GM12878 (cell line): ENCODE data around the gene HTR7. TPM values are rescaled to one million over a fixed set of nuclear protein-coding genes. Genes with fewer than 3 reads are reported as not detected.
A peak's percentile ranks its signal among the peaks of the same experiment; 100 is the strongest.

ENCODE experiments used
- ATAC-seq: fragments of 200-7000 bp; cut with Tn5 transposase; 3 replicates; pipeline ENCODE4 v1.9.1; 2020; ENCODE audit warnings: mild to moderate bottlenecking, moderate library complexity
- BruUV-seq: library from RNA; stranded (reverse); fragments of 400-500 nt; replicated peaks from 2 replicates; lab custom pipeline; 2021; lab: Mats Ljungman, UMichigan
- CTCF ChIA-PET: fragments of 300-600 bp; sonication (Branson Sonifier 250); formaldehyde crosslinking; extraction: SDS; loops from one replicate; lab custom pipeline; 2021; ENCODE audit warnings: inconsistent platforms; lab: Yijun Ruan, JAX
- POLR2A ChIA-PET: fragments of 350-600 bp; formaldehyde crosslinking; extraction: SDS; loops from one replicate; lab custom pipeline; 2021; ENCODE audit warnings: inconsistent platforms; lab: Charles Lee
- RAD21 ChIA-PET: fragments of 300-600 bp; sonication (Branson Sonifier 250); formaldehyde crosslinking; loops from one replicate; lab custom pipeline; 2023; ENCODE audit warnings: antibody characterized with exemption; ENCODE audit not compliant: unreplicated experiment; lab: Charles Lee
- SMC1A ChIA-PET: fragments of 300-600 bp; sonication (Branson Sonifier 250); formaldehyde crosslinking; loops from one replicate; lab custom pipeline; 2023; ENCODE audit not compliant: unreplicated experiment, uncharacterized antibody; lab: Charles Lee
- DNase-seq: peaks from one replicate; pipeline ENCODE4 v3.0.0-alpha.2; 2011; ENCODE audit warnings: low read depth, low spot score
- FAIRE-seq: peaks from 3 replicates; lab custom pipeline; 2011; peaks lifted over from hg19 to GRCh38; lab: Jason Lieb, UNC
- H2AFZ ChIP-seq: 2 replicates; pipeline ENCODE4 v1.6.0; 2011; ENCODE audit warnings: low read depth, low read length, control low read depth; ENCODE audit not compliant: control insufficient read depth
- H3K27ac ChIP-seq: 2 replicates; pipeline ENCODE4 v1.5.1; 2011; ENCODE audit warnings: control low read depth; ENCODE audit not compliant: control insufficient read depth, insufficient read depth
- H3K27me3 ChIP-seq, 2 experiments: replicated peaks in 1 of 2; 2 replicates each; pipeline versions ENCODE4 v1.6.0 to v1.6.1; 2011; ENCODE audit warnings: low read length in 1 of 2; ENCODE audit not compliant: control insufficient read depth in 2 of 2, insufficient read depth in 2 of 2
- H3K36me3 ChIP-seq, 2 experiments: 2 replicates each; pipeline ENCODE4 v1.5.1; 2011; ENCODE audit warnings: low read length in 1 of 2; ENCODE audit not compliant: control insufficient read depth in 2 of 2, insufficient read depth in 2 of 2
- H3K4me1 ChIP-seq: 2 replicates; pipeline ENCODE4 v1.6.1; 2011; ENCODE audit warnings: mild to moderate bottlenecking, low read length, moderate library complexity, mixed read lengths; ENCODE audit not compliant: control insufficient read depth, insufficient read depth
- H3K4me2 ChIP-seq: 2 replicates; pipeline ENCODE4 v1.6.0; 2011; ENCODE audit warnings: control low read depth; ENCODE audit not compliant: control insufficient read depth, insufficient read depth
- H3K4me3 ChIP-seq: fragments of 200-600 bp; sonication (generic); 2 replicates; pipeline ENCODE4 v1.5.1; 2016
- H3K79me2 ChIP-seq: 2 replicates; pipeline ENCODE4 v1.6.0; 2011; ENCODE audit warnings: low read length; ENCODE audit not compliant: control insufficient read depth, insufficient read depth
- H3K9ac ChIP-seq: 2 replicates; pipeline ENCODE4 v1.8.0; 2011; ENCODE audit warnings: low read length, control low read depth, mixed read lengths; ENCODE audit not compliant: control insufficient read depth, insufficient read depth
- H3K9me3 ChIP-seq: replicated peaks from 3 replicates; pipeline ENCODE4 v1.5.1; 2011; ENCODE audit warnings: mild to moderate bottlenecking, low read length; ENCODE audit not compliant: control insufficient read depth, insufficient read depth
- H4K20me1 ChIP-seq: 2 replicates; pipeline ENCODE4 v1.6.0; 2011; ENCODE audit not compliant: control insufficient read depth, insufficient read depth
- EP300 ChIP-seq, 2 experiments: fragments of 150-350 bp in 1 of 2; IDR thresholded peaks; 2 replicates each; pipeline ENCODE4 v1.6.1; 2011 to 2012; ENCODE audit warnings: low read depth in 2 of 2, low read length in 2 of 2, borderline replicate concordance in 1 of 2, improper control_type of control experiment in 1 of 2, inconsistent platforms in 1 of 2; ENCODE audit not compliant: control insufficient read depth in 1 of 2
- IRF4 ChIP-seq: IDR thresholded peaks from 2 replicates; pipeline ENCODE4 v1.6.1; 2011; ENCODE audit warnings: low read depth, low read length
- JUNB ChIP-seq: IDR thresholded peaks from 2 replicates; pipeline ENCODE4 v1.6.1; 2016; ENCODE audit warnings: antibody characterized with exemption, mild to moderate bottlenecking
- MEF2A ChIP-seq: IDR thresholded peaks from 2 replicates; pipeline ENCODE4 v1.6.1; 2011; ENCODE audit warnings: low read depth, mild to moderate bottlenecking, low read length, moderate library complexity; ENCODE audit not compliant: insufficient read depth
- ZNF217 ChIP-seq: fragments of 450-650 bp; IDR thresholded peaks from 2 replicates; pipeline ENCODE4 v1.6.1; 2017; ENCODE audit warnings: antibody characterized with exemption, mild to moderate bottlenecking
- WGBS: methylation state at CpG from one replicate; pipeline ENCODE4 v1.1.6; 2016; ENCODE audit warnings: low lambda C conversion rate; ENCODE audit not compliant: insufficient replicate concordance, insufficient coverage; ENCODE audit errors: missing lambda C conversion rate; 5-methylcytosine and 5-hydroxymethylcytosine counted together
- in situ Hi-C: fragments of 300-500 bp; cut with MboI; formaldehyde crosslinking; loops from 9 replicates; pipeline ENCODE4 v1.14.3; 2018; ENCODE audit warnings: mixed read lengths
- intact Hi-C: fragments of 100-400 bp; cut with micrococcal nuclease; formaldehyde crosslinking; loops from one replicate; pipeline ENCODE4 v1.14.2; 2022; ENCODE audit not compliant: unreplicated experiment
- polyA plus RNA-seq, 11 experiments: library from polyadenylated mRNA; depleted of rRNA in 4 of 11; unstranded in 6 of 11; stranded (reverse) in 5 of 11; fragments of >200 nt; fragmentation: Nextera tagmentation in 4 of 11; fragmentation: Illumina TruSeq in 1 of 11; extraction: Ambion mirVana in 4 of 11; extraction: Trizol in 1 of 11; gene quantifications; 1 replicate in 1 of 11; 2 replicates in 10 of 11; pipeline versions ENCODE4 v1.2.1 to v1.2.3, GENCODE V29; 2011 to 2016; ENCODE audit warnings: inconsistent platforms in 2 of 11, missing spikeins in 2 of 11, low read depth in 1 of 11
- total RNA-seq, 4 experiments: library from RNA; depleted of rRNA in 3 of 4; stranded (reverse); fragments of >200 nt in 3 of 4; fragmentation: Illumina TruSeq in 1 of 4; extraction: Trizol in 1 of 4; gene quantifications; 2 replicates each; pipeline versions ENCODE4 v1.2.1 to v1.2.3, GENCODE V29; 2013 to 2021
- TF ChIP-seq, protein P1 (sequence below): fragments of 450-650 bp; IDR thresholded peaks from 2 replicates; pipeline ENCODE4 v1.6.1; 2016; ENCODE audit warnings: mild to moderate bottlenecking
- TF ChIP-seq, protein P2 (sequence below): fragments of 450-650 bp; IDR thresholded peaks from 2 replicates; pipeline ENCODE4 v1.6.1; 2016; ENCODE audit warnings: mild to moderate bottlenecking, moderate library complexity, borderline replicate concordance

Gene HTR7
- total and polyA plus RNA-seq, 10 of the 15 experiments (the other 5 are each of a cell fraction or from before 2014, with no cell fraction given) = 0.01 to 1.3 (median 0.06) TPM; not detected in 4

DNA sequence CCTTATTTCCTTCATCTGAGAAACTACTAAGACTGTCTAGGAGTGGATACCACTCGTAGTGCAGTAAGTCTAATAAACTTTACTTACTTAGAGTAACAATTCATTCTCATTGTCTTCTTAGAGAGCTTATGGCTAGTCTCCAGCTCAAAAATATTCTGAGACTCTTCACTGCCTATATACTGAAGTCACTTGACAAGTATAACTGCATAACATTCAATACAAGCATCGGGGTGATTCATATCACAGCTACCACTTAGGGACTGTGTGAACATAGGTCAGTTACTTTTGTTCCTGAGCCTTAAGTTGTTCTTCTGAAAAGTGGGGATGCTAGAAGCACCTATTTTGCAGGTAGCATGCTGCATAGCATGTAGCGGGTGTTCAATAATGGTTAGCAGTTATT is 111.0 kb downstream of the HTR7 start:
- H3K79me2 ChIP-seq = no peaks in the 10 kb centered on the region

DNA sequence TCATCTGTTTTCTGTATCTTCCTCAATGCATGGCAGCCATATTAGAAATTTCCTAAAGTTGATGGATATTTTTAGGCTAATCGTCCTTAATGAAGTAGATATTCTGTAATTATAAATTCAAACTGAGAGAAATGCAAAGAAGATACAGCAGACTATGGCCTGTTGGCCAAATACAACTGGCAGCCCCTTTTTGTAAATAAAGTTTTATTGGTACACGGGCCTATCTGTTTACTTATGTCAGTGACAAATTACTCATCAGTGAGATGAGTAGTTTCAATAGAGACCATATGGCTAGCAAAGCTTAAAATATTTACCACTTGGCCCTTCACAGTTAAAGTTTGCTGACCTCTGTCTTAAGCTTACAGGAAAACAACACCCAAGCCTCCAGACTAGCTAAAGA is 112.3 kb downstream of the HTR7 start:
- in situ Hi-C loops = loop anchor here (5.0 kb wide), 1 partner anchor 122 kb away; no protein-coding TSS in a partner anchor
- no peaks in the 10 kb centered on the region for H3K36me3 ChIP-seq
- no peaks in the 10 kb centered on the region for H3K79me2 ChIP-seq
- H3K4me1 ChIP-seq = no peaks in the 10 kb centered on the region
- H3K27ac ChIP-seq = no peak overlapping the region
- DNase-seq (no peak), ATAC-seq (peak; percentile 45), FAIRE-seq (no peak)
- no TSS peak for BruUV-seq
- H3K4me3 ChIP-seq = no peak overlapping the region
- no peaks in the 10 kb centered on the region for H4K20me1 ChIP-seq
- POLR2A ChIA-PET = no interaction called here
- CTCF ChIA-PET = no interaction called here
- WGBS = 0% methylated on average over 2 of the region's 2 CpGs
- peaks cover 0 to 4% of the 10 kb centered on the region in 2 experiments; a peak in 1 of 4 replicates for H3K27me3 ChIP-seq
- no peak overlapping the region for H3K4me2 ChIP-seq
- TF ChIP-seq, protein P1, sequence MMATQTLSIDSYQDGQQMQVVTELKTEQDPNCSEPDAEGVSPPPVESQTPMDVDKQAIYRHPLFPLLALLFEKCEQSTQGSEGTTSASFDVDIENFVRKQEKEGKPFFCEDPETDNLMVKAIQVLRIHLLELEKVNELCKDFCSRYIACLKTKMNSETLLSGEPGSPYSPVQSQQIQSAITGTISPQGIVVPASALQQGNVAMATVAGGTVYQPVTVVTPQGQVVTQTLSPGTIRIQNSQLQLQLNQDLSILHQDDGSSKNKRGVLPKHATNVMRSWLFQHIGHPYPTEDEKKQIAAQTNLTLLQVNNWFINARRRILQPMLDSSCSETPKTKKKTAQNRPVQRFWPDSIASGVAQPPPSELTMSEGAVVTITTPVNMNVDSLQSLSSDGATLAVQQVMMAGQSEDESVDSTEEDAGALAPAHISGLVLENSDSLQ = no peak
- TF ChIP-seq, protein P2, sequence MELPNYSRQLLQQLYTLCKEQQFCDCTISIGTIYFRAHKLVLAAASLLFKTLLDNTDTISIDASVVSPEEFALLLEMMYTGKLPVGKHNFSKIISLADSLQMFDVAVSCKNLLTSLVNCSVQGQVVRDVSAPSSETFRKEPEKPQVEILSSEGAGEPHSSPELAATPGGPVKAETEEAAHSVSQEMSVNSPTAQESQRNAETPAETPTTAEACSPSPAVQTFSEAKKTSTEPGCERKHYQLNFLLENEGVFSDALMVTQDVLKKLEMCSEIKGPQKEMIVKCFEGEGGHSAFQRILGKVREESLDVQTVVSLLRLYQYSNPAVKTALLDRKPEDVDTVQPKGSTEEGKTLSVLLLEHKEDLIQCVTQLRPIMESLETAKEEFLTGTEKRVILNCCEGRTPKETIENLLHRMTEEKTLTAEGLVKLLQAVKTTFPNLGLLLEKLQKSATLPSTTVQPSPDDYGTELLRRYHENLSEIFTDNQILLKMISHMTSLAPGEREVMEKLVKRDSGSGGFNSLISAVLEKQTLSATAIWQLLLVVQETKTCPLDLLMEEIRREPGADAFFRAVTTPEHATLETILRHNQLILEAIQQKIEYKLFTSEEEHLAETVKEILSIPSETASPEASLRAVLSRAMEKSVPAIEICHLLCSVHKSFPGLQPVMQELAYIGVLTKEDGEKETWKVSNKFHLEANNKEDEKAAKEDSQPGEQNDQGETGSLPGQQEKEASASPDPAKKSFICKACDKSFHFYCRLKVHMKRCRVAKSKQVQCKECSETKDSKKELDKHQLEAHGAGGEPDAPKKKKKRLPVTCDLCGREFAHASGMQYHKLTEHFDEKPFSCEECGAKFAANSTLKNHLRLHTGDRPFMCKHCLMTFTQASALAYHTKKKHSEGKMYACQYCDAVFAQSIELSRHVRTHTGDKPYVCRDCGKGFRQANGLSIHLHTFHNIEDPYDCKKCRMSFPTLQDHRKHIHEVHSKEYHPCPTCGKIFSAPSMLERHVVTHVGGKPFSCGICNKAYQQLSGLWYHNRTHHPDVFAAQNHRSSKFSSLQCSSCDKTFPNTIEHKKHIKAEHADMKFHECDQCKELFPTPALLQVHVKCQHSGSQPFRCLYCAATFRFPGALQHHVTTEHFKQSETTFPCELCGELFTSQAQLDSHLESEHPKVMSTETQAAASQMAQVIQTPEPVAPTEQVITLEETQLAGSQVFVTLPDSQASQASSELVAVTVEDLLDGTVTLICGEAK = peak; percentile 84
- SMC1A ChIA-PET = interaction anchor here (2.4 kb wide), 1 partner anchor 11 kb away, joined by 5 read pairs; no protein-coding TSS in a partner anchor
- RAD21 ChIA-PET = interaction anchor here (0.9 kb wide), 1 partner anchor 42 kb away, joined by 3 read pairs; no protein-coding TSS in a partner anchor
- H3K9me3 ChIP-seq = no peaks in the 10 kb centered on the region; the same call in 2 of the 3 replicates
- intact Hi-C loops = no loop called here
- H3K9ac ChIP-seq = no peak overlapping the region
- H2AFZ ChIP-seq = no peak overlapping the region

More for the DNA sequence above, 111.0 kb downstream of the HTR7 start:
- in situ Hi-C loops (loop anchor here (5.0 kb wide), 1 partner anchor 120 kb away; no protein-coding TSS in a partner anchor), intact Hi-C loops (no loop called here)
- Histone ChIP-seq H4K20me1 (no peaks in the 10 kb centered on the region), H3K27ac (no peak overlapping the region), H3K9ac (no peak overlapping the region), H3K9me3 (no peaks in the 10 kb centered on the region; the same call in 2 of the 3 replicates), H2AFZ (no peak overlapping the region), H3K36me3 (no peaks in the 10 kb centered on the region), H3K4me1 (no peaks in the 10 kb centered on the region), H3K27me3 (peaks cover 0 to 4% of the 10 kb centered on the region in 2 experiments; a peak in 1 of 4 replicates), H3K4me2 (no peak overlapping the region), H3K4me3 (no peak overlapping the region)
- peak; percentile 41 for ATAC-seq
- TF ChIP-seq IRF4 (no peak), JUNB (no peak), EP300 (IDR thresholded peaks at IDR 0.05; ENCODE audit: borderline replicate concordance in 1 of 2, control insufficient read depth in 1 of 2, low read depth in 2 of 2, low read length in 2 of 2) (no peak), MEF2A (no peak), ZNF217 (no peak)
- FAIRE-seq = no peak
- ChIA-PET SMC1A (interaction anchor here (0.8 kb wide), 1 partner anchor 9 kb away, joined by 3 read pairs; no protein-coding TSS in a partner anchor), POLR2A (no interaction called here), CTCF (interaction anchor here (2.1 kb wide), 1 partner anchor 10 kb away, joined by 5 read pairs; no protein-coding TSS in a partner anchor), RAD21 (no interaction called here)
- BruUV-seq = no TSS peak
- no peak for DNase-seq
- WGBS = 61% methylated on average over 3 of the region's 3 CpGs
